NOMO-1 treated with DMSO at 0.1 percent for 48 hours (cell line): ENCODE data around the gene PLA2G10.
"Not testable (repeated sequence)": the region's sequence is repeated elsewhere in the genome, so short reads cannot be mapped to it uniquely, and the experiment has no call there.

Experiments used
- DNase-seq: peaks from one replicate; lab custom pipeline; 2025; ENCODE audit not compliant: unreplicated experiment; lab: John Stamatoyannopoulos, UW

The PLA2G10 gene, protein sequence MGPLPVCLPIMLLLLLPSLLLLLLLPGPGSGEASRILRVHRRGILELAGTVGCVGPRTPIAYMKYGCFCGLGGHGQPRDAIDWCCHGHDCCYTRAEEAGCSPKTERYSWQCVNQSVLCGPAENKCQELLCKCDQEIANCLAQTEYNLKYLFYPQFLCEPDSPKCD

DNA sequence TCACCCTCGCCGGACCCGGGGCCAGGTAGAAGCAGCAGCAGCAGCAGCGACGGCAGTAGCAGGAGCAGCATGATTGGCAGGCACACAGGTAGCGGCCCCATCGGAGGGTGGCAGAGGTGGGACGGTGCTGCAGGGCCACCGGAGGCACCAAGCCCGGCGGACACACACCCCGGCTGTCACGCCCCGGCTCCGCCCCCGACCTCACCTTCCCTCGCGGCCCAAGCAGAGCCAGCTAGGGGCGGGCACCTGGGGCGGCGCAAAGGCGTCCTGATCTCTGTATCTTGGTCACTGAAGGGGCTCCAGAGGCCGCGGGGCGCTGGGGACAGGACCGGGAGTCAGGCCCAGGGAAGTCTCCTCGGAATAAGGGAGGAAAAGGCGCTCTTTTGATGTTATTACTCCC, at the start of gene PLA2G10:
Gene PLA2G10 (minus strand): TSS at position 180 of the 400 bp plus-strand sequence. CDS start 79 bp downstream, at position 101.
- not testable (repeated sequence) for DNase-seq

GRCh38 chr16:14742273-14743128, 48.4 kb upstream of the PLA2G10 start, which contains the start of gene NPIPA2:
Gene NPIPA2, plus strand, starts transcription at chr16:14742533. Its CDS starts 5,533 bp downstream, at chr16:14748066.
- DNase-seq: not testable (repeated sequence)

GRCh38 chr16:14741794-14742193, 47.7 kb upstream of the PLA2G10 start:
- not testable (repeated sequence) for DNase-seq

DNA sequence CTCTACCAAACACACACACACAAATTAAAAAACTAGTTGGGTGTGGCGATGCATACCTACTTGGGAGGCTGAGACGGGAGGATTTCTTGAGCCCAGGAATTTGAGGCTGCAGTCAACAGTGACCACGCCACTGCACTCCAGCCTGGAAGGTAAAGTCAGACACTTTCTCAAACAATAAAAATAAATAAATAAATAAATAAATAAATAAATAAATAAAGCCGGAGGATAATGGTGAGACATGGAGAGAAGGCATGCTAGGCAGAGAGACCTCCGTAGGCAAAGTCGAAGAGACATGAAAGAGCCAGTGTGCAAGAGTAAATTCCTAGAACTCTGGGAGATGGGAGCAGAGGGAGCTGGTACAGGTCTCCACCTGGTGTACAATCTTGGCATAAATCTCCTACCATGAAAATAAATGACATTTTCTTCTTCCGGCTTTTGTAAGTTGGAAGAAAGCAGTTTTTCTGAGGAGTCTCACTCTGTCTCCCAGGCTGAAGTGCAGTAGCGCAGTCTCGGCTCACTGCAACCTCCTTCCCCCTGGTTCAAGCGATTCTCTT, 46.8 kb upstream of the PLA2G10 start:
- not testable (repeated sequence) for DNase-seq

DNA sequence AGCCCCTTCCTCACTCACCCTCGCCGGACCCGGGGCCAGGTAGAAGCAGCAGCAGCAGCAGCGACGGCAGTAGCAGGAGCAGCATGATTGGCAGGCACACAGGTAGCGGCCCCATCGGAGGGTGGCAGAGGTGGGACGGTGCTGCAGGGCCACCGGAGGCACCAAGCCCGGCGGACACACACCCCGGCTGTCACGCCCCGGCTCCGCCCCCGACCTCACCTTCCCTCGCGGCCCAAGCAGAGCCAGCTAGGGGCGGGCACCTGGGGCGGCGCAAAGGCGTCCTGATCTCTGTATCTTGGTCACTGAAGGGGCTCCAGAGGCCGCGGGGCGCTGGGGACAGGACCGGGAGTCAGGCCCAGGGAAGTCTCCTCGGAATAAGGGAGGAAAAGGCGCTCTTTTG, 39.1 kb upstream of the PLA2G10 start:
- DNase-seq: not testable (repeated sequence)

GRCh38 chr16:14703156-14704011, 9.3 kb upstream of the PLA2G10 start, which contains the start of gene NPIPA3:
Gene NPIPA3, plus strand, starts transcription at chr16:14703411. Its CDS starts 5,533 bp downstream, at chr16:14708944.
- not testable (repeated sequence) for DNase-seq

DNA sequence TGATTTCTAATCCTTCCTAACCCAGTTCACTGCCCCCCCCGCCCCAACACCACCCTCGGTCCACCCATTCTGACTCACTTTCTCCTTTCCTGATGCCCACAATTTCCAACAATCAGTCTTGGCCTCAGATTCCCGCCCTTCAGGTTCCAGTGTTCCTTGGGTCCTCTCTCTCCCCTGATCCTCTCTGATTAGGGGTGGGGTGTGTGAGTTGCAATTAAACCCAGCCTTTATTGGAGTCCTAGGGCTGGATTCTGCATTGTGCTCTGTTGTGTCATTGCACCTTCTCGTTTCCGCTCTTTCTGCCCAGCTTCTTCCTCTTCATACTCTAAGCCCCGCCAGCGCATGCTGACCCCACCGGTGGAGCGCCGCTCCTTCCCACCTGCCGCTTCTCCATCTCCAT, 8.6 kb upstream of the PLA2G10 start:
- not testable (repeated sequence) for DNase-seq

DNA sequence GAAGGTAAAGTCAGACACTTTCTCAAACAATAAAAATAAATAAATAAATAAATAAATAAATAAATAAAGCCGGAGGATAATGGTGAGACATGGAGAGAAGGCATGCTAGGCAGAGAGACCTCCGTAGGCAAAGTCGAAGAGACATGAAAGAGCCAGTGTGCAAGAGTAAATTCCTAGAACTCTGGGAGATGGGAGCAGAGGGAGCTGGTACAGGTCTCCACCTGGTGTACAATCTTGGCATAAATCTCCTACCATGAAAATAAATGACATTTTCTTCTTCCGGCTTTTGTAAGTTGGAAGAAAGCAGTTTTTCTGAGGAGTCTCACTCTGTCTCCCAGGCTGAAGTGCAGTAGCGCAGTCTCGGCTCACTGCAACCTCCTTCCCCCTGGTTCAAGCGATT, 7.8 kb upstream of the PLA2G10 start:
- not testable (repeated sequence) for DNase-seq

GRCh38 chr16:14685870-14686793, 8.0 kb downstream of the PLA2G10 start:
- DNase-seq: not testable (repeated sequence)

- DNase-seq: no peak
Measured at GRCh38 chr16:14682121-14682520, 12.0 kb downstream of the PLA2G10 start.

- no peak for DNase-seq
Measured at GRCh38 chr16:14681115-14681514, 13.0 kb downstream of the PLA2G10 start.

- not testable (repeated sequence) for DNase-seq
Measured at GRCh38 chr16:14680396-14680795, 13.7 kb downstream of the PLA2G10 start.

DNA sequence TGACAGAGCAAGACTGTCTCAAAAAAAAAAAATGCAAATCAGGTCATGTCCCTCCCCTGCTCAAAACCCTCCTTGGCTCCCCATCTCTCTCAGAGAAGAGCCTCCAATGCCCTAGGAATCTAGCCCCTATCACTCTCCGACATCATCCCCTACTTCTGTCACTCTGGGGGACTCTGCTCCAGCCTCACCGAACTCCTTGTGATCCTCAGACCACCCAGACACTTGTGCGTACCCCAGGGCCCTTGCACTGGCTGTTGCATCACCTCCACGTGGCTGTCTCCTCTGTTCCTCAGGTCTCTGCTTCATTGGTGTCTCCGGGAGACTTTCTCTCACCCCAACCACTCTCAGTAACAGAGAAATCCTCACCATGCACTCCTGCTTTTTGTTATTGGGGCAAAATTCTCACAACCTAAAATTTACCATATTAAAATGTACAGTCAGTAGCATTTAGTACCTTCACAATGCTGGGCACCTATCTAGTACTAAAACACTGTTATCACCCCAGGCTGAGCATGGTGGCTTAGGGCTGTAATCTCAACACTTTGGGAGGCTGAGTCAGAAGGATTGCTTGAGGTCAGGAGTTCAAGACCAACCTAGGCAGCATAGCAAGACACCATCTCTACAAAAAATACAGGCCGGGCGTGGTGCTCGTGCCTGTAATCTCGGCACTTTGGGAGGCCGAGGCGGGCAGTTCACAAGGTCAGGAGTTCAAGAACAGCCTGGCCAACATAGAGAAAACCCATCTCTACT, 15.2 kb downstream of the PLA2G10 start:
- no peak for DNase-seq

DNA sequence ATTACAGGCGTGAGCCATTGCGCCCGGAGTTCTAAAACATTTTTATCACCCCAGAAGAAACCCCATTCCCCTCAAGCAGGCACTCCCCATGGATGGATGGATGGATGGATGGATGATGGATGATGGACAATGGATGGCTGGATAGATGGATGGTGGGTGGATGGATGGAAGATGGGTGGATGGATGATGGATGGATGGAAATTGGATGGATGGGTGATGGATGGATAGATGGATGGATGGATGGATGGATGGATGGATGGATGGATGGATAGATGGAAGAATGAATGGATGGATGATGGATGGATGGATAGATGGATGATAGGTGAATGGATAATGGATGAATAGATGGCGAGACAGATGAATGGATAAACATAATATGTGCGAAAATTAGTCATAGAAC, 16.5 kb downstream of the PLA2G10 start:
- no peak for DNase-seq

GRCh38 chr16:14676633-14677032, 17.5 kb downstream of the PLA2G10 start:
- DNase-seq: no peak

DNA sequence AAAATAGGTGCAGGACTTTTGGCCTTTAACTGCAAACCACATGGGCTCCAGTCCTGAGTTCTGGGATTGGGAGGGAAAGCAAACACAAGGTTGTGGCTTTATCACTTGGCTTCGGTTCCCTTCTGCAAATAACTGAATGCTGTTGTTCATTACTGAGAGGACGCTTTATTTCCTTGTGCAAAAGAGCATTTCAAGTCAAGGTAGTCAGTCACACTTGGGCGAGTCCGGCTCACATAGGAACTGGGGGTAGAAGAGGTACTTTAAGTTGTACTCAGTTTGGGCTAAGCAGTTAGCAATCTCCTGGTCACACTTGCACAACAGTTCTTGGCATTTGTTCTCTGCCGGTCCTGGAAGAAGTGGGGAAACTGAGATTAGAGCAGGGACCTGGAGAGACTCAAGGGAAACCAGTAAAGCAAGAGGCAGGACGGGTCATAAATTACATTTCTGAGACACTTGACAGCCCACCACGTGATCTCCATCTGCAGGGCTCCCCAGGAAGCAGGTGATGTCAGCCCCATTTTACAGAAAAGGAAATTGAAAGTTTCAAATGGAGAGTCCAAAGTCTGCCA, 21.6 kb downstream of the PLA2G10 start:
- DNase-seq: no peak

DNA sequence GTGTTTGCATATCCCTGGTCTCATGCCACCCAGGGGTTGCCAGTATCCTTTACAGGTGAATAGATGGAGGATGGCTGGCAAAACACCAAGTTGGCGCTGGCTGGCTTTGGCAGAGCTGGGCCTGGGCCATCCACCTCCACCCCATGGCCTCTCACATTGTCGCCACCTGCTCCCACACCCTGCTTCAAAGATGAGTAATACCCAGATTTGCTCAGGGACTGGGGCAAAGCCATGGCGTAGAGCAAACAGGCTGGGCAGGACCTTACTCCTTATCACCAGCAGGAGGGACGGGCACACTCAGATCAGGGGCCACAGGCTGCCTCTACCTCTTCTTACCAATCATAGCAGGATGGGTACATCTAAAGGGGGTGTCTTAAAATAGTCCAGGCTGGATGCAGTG, 24.3 kb downstream of the PLA2G10 start:
- no peak for DNase-seq

- DNase-seq: no peak
Measured at GRCh38 chr16:14668556-14669223, 25.4 kb downstream of the PLA2G10 start.
